ENCODE data around the gene NCKAP1.

The NCKAP1 gene

DNA sequence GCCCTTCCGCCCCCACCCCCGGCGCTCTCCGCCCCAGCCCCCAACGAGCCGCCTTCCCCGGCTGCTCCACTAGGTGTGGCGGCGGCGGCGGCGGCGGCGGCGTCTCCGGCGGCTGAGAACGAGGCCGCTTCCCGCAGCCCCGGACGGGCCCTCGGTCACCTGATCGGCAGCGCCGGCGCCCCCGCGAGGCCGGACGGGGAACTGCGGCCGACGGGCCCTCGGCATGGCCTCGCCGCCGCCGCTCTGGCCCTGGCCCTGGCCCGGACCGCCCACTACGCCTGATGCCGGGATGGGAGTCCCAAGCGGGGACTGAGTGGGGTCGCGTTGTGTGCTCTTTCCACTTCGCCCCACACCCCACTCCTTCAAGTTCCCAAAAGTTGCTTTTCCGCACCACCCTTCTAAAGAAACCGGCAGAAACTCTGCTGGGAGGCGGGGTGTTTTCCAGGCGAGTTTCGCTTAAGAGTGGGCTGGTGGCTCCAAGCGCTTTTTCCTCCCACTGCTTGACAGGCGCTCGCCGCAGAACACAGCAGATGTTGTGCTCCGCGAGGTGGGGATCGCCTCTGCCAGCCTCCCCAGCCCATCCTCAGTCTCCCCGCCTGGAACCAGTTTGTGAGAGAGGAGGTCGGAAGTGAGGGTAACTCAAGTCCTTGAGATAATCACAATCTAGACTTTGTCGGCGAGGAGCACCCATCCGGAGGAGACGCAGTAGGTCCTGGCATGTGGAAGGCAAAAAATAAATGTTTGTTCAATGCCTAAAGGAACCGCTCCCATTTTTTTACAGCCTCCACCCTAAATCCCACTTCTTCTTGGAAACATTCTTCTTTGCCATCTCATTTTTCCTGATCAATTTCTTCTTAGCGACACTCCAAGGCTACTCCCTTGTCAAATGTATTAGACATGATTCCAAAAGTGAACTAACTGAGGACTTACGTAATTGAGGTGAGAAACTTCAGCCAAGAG is at the start of gene NCKAP1:
TSS of gene NCKAP1 (minus strand) at position 117 of the 960 bp plus-strand sequence. CDS start 358 bp downstream, outside the sequence.
- TF ChIP-seq CTCF (IDR thresholded peaks at IDR 0.05; ENCODE audit: control extremely low read depth, extremely low read depth, low read depth, missing control alignments): peak; percentile 89
- POLR2A ChIA-PET: no interaction called here
- CTCF ChIA-PET: interaction anchor here (1.0 kb wide), 1 partner anchor 9 kb away, joined by 3 read pairs; no protein-coding TSS in a partner anchor
- peak; percentile 89 for DNase-seq (ENCODE audit: extremely low spot score)

- ChIA-PET CTCF (interaction anchor here (1.6 kb wide), 1 partner anchor 11 kb away, joined by 6 read pairs; no protein-coding TSS in a partner anchor), POLR2A (no interaction called here)
- no peak for DNase-seq (ENCODE audit: extremely low spot score)
- TF ChIP-seq CTCF (IDR thresholded peaks at IDR 0.05; ENCODE audit: control extremely low read depth, extremely low read depth, low read depth, missing control alignments): no peak
Measured at GRCh38 chr2:183081911-183082310, 43.7 kb upstream of the NCKAP1 start.

- no peak for TF ChIP-seq CTCF (IDR thresholded peaks at IDR 0.05; ENCODE audit: control extremely low read depth, extremely low read depth, low read depth, missing control alignments)
- no peak for DNase-seq (ENCODE audit: extremely low spot score)
- ChIA-PET CTCF (interaction anchor here (0.8 to 2.4 kb wide), 9 partner anchors 9 to 316 kb away, joined by 3 to 11 read pairs (median 3); no protein-coding TSS in a partner anchor), POLR2A (no interaction called here)
Measured at GRCh38 chr2:183079139-183079775, 41.0 kb upstream of the NCKAP1 start.

GRCh38 chr2:183078464-183079138 is 40.3 kb upstream of the NCKAP1 start, which contains the start of gene DUSP19:
Gene DUSP19, plus strand, starts transcription at chr2:183078747. Its CDS starts 187 bp downstream, at chr2:183078934.
- DNase-seq (ENCODE audit: extremely low spot score): peak; percentile 84
- POLR2A ChIA-PET: no interaction called here
- TF ChIP-seq CTCF (IDR thresholded peaks at IDR 0.05; ENCODE audit: control extremely low read depth, extremely low read depth, low read depth, missing control alignments): no peak
- CTCF ChIA-PET: interaction anchor here (0.8 to 2.4 kb wide), 8 partner anchors 8 to 316 kb away, joined by 3 to 11 read pairs (median 3); no protein-coding TSS in a partner anchor

DNA sequence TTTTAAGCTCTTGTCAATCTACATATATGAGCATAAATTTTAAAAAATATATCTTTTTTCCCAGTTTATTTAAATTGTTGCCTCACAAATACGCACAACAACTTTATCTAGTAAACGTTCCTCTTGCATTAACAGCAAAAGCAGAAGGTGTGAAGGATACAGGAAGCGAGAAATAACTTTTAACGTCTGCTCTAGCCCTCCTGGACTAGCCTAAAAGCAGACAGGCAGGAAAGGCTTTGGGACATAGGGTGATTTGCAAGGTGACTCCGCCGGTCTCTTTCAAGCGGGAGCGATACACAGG is 39.9 kb upstream of the NCKAP1 start:
- no peak for TF ChIP-seq CTCF (IDR thresholded peaks at IDR 0.05; ENCODE audit: control extremely low read depth, extremely low read depth, low read depth, missing control alignments)
- CTCF ChIA-PET: interaction anchor here (0.9 to 2.4 kb wide), 5 partner anchors 11 to 49 kb away, joined by 3 to 11 read pairs (median 3); no protein-coding TSS in a partner anchor
- no peak for DNase-seq (ENCODE audit: extremely low spot score)
- POLR2A ChIA-PET: no interaction called here

DNA sequence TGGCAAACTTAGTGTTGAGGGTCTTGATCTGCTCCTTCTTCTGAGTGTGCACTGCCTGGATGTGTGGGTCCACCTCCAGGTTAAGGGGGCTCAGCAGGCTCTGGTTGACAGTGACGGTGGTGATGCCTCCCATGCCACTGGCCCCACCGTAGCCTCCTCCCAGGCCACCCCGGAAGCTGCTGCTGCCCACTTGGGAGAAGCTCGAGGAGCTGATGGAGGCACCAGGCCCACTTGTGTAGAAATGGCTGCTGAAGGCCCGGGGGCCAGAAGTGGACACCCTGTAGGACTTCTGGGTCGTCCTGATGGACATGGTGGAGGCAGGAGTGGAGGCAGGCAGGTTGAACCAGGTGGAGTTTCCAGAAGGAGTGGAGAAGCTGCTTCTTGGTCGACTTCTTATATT is 33.9 kb upstream of the NCKAP1 start:
- no peak for DNase-seq (ENCODE audit: extremely low spot score)
- TF ChIP-seq CTCF (IDR thresholded peaks at IDR 0.05; ENCODE audit: control extremely low read depth, extremely low read depth, low read depth, missing control alignments): no peak
- CTCF ChIA-PET: interaction anchor here (1.3 to 2.1 kb wide), 2 partner anchors 10 to 22 kb away, joined by 5 to 6 read pairs; no protein-coding TSS in a partner anchor
- POLR2A ChIA-PET: no interaction called here

All from GM10248 (cell line).